Effector CD4-positive, alpha-beta T cell (primary cell): Measurements from ENCODE around the gene ZNF569.
"Not testable (repeated sequence)": the region's sequence is repeated elsewhere in the genome, so short reads cannot be mapped to it uniquely, and the experiment has no call there.

Experiments used
- DNase-seq: peaks from one replicate; pipeline ENCODE4 v3.0.0-alpha.2; 2020

The ZNF569 gene

GRCh38 chr19:37401078-37401477 lies 66.2 kb downstream of the ZNF569 start:
- no peak for DNase-seq

- DNase-seq: not testable (repeated sequence)
Observed at GRCh38 chr19:37391399-37391798, 75.8 kb downstream of the ZNF569 start.

DNA sequence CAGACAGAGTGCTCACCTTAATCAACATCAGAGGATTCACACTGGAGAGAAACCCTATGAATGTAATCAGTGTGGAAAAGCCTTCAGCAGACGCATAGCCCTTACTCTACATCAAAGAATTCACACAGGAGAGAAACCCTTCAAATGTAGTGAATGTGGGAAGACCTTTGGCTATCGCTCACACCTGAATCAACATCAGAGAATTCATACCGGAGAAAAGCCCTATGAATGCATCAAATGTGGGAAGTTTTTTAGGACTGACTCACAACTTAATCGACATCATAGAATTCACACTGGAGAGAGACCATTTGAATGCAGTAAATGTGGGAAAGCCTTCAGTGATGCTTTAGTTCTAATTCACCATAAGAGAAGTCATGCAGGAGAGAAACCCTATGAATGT lies 78.0 kb downstream of the ZNF569 start:
- DNase-seq: no peak

- DNase-seq: peak; percentile 95
Observed at GRCh38 chr19:37370880-37371661, 96.2 kb downstream of the ZNF569 start, which contains the start of gene ZNF527. TSS of gene ZNF527 (plus strand) at chr19:37371099. CDS start at chr19:37374199, 3,100 bp downstream.

DNA sequence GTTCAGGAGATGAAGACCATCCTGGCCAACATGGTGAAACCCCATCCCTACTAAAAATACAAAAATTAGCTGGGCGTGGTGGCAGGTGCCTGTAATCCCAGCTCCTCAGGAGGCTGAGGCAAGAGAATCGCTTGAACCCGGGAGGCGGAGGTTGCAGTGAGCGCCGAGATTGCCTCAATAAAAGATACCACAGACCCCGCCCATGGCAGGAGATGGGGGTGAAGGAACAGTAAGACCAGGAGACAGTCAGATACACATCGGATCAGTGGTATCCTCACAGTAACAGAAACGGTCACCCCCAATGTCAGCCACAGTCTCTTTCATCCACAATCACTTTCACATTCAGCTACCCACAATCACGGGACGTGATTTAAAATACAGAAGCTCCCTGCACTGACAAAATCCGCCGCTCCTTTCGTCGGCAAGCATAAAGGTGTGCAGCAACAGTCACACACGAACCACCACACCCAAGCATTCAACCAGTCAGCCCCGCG lies 96.8 kb downstream of the ZNF569 start:
- DNase-seq: not testable (repeated sequence)

DNA sequence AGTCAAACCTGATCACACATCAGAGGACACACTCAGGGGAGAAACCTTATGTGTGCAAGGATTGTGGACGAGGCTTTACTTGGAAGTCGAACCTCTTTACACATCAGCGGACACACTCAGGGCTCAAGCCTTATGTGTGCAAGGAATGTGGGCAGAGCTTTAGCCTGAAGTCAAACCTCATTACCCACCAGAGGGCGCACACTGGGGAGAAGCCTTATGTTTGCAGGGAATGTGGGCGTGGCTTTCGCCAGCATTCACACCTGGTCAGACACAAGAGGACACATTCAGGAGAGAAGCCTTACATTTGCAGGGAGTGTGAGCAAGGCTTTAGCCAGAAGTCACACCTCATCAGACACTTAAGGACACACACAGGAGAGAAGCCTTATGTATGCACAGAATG lies 104.5 kb downstream of the ZNF569 start:
- DNase-seq: no peak

DNA sequence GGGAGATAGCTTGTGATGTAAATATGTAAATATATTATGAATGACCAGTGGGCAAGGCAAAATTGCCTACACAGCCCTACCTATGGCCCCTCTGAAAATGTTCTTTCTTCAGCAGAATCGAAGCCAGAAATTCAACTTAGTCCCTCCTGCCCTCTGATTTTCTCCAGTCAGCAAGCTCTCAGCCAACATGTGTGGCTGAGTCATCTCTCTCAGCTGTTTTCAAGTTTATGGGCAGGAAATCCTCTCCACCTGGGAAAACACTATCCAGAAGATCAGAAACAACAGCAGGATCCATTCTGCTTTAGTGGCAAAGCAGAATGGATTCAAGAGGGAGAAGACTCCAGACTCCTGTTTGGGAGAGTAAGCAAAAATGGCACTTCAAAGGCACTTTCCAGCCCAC lies 105.2 kb downstream of the ZNF569 start:
- DNase-seq: no peak
